Measurements from ENCODE around the gene BPIFB3.

Gene BPIFB3

GRCh38 chr20:33005908-33006775, 47.6 kb upstream of the BPIFB3 start:
- H3K79me2 ChIP-seq (ENCODE audit: insufficient read depth, low read depth), result no peaks in the 10 kb centered on the region
- no peaks in the 10 kb centered on the region for H4K20me1 ChIP-seq (ENCODE audit: insufficient read depth)
- TF ChIP-seq CTCF (conservative IDR thresholded peaks at IDR 0.05; ENCODE audit: low read depth, low read length), result no peak
- no peak overlapping the region for H3K4me2 ChIP-seq
- no peak overlapping the region for H3K4me3 ChIP-seq (IDR thresholded peaks at IDR 0.05; ENCODE audit: insufficient read depth, low read depth, low read length)
- H3K27me3 ChIP-seq (ENCODE audit: insufficient read depth, low read depth), result peaks cover 12% of the 10 kb centered on the region; the same call in 1 of the 2 replicates
- H3K9ac ChIP-seq, result no peak overlapping the region
- H3K36me3 ChIP-seq (ENCODE audit: insufficient read depth), result no peaks in the 10 kb centered on the region
- H3K27ac ChIP-seq, result no peak overlapping the region
- H2AFZ ChIP-seq (ENCODE audit: low read depth), result no peak overlapping the region
- no peaks in the 10 kb centered on the region for H3K4me1 ChIP-seq (ENCODE audit: low read depth, poor library complexity, severe bottlenecking)

GRCh38 chr20:33006776-33007375, 46.8 kb upstream of the BPIFB3 start:
- no peak overlapping the region for H3K4me2 ChIP-seq
- no peak for TF ChIP-seq CTCF (conservative IDR thresholded peaks at IDR 0.05; ENCODE audit: low read depth, low read length)
- no peaks in the 10 kb centered on the region for H3K79me2 ChIP-seq (ENCODE audit: insufficient read depth, low read depth)
- H4K20me1 ChIP-seq (ENCODE audit: insufficient read depth), result no peaks in the 10 kb centered on the region
- no peak overlapping the region for H3K9ac ChIP-seq
- H2AFZ ChIP-seq (ENCODE audit: low read depth), result no peak overlapping the region
- no peaks in the 10 kb centered on the region for H3K36me3 ChIP-seq (ENCODE audit: insufficient read depth)
- H3K4me1 ChIP-seq (ENCODE audit: low read depth, poor library complexity, severe bottlenecking), result no peaks in the 10 kb centered on the region
- H3K4me3 ChIP-seq (IDR thresholded peaks at IDR 0.05; ENCODE audit: insufficient read depth, low read depth, low read length), result no peak overlapping the region
- H3K27me3 ChIP-seq (ENCODE audit: insufficient read depth, low read depth), result peaks cover 19% of the 10 kb centered on the region
- no peak overlapping the region for H3K27ac ChIP-seq

- no peak within 1 kb of the TSS for H3K9ac ChIP-seq
- no peaks in the 10 kb centered on the region for H3K36me3 ChIP-seq (ENCODE audit: insufficient read depth)
- H2AFZ ChIP-seq (ENCODE audit: low read depth), result no peak within 1 kb of the TSS
- H3K4me1 ChIP-seq (ENCODE audit: low read depth, poor library complexity, severe bottlenecking), result no peaks in the 10 kb centered on the region
- H3K27ac ChIP-seq, result no peak within 1 kb of the TSS
- no peaks in the 10 kb centered on the region for H4K20me1 ChIP-seq (ENCODE audit: insufficient read depth)
- H3K27me3 ChIP-seq (ENCODE audit: insufficient read depth, low read depth), result peaks cover 27% of the 10 kb centered on the region
- no peaks in the 10 kb centered on the region for H3K79me2 ChIP-seq (ENCODE audit: insufficient read depth, low read depth)
- TF ChIP-seq CTCF (conservative IDR thresholded peaks at IDR 0.05; ENCODE audit: low read depth, low read length), result no peak
- no peak within 1 kb of the TSS for H3K4me2 ChIP-seq
- H3K4me3 ChIP-seq (IDR thresholded peaks at IDR 0.05; ENCODE audit: insufficient read depth, low read depth, low read length), result no peak within 1 kb of the TSS
Observed at GRCh38 chr20:33007376-33008335, 46.0 kb upstream of the BPIFB3 start, which contains the start of gene BPIFB2. Gene BPIFB2 (plus strand): TSS chr20:33007704. CDS start chr20:33008575, 871 bp downstream.

Data from KMS-11 (cell line).